ENCODE measurements around the gene NOMO2.
"Not testable (repeated sequence)": the region's sequence is repeated elsewhere in the genome, so short reads cannot be mapped to it uniquely, and the experiment has no call there.

The NOMO2 gene

GRCh38 chr16:18385285-18385684, 176.6 kb downstream of the NOMO2 start:
- not testable (repeated sequence) for H3K27ac Mint-ChIP-seq; H3K36me3 Mint-ChIP-seq (ENCODE audit: low read depth); DNase-seq (ENCODE audit: low spot score); H3K27me3 Mint-ChIP-seq (ENCODE audit: low read depth); H3K4me3 Mint-ChIP-seq; H3K4me1 Mint-ChIP-seq (ENCODE audit: low read depth); H3K9me3 Mint-ChIP-seq

- DNase-seq (ENCODE audit: low spot score); H3K9me3 Mint-ChIP-seq; H3K36me3 Mint-ChIP-seq (ENCODE audit: low read depth); H3K27ac Mint-ChIP-seq; H3K27me3 Mint-ChIP-seq (ENCODE audit: low read depth); H3K4me1 Mint-ChIP-seq (ENCODE audit: low read depth); H3K4me3 Mint-ChIP-seq: not testable (repeated sequence)
These were observed 177.0 kb downstream of the NOMO2 start for GRCh38 chr16:18384869-18385268.

- H3K4me3 Mint-ChIP-seq; DNase-seq (ENCODE audit: low spot score); H3K36me3 Mint-ChIP-seq (ENCODE audit: low read depth); H3K4me1 Mint-ChIP-seq (ENCODE audit: low read depth); H3K27ac Mint-ChIP-seq; H3K9me3 Mint-ChIP-seq; H3K27me3 Mint-ChIP-seq (ENCODE audit: low read depth): not testable (repeated sequence)
These were observed 177.7 kb downstream of the NOMO2 start for GRCh38 chr16:18384098-18384636.

GRCh38 chr16:18382696-18383095, 179.2 kb downstream of the NOMO2 start:
- H3K27me3 Mint-ChIP-seq (ENCODE audit: low read depth); H3K4me3 Mint-ChIP-seq; DNase-seq (ENCODE audit: low spot score); H3K9me3 Mint-ChIP-seq; H3K4me1 Mint-ChIP-seq (ENCODE audit: low read depth); H3K36me3 Mint-ChIP-seq (ENCODE audit: low read depth); H3K27ac Mint-ChIP-seq: not testable (repeated sequence)
